Stomach (tissue), 9 donors: Measurements from ENCODE around the gene DCAF5. TPM values are rescaled to one million over a fixed set of nuclear protein-coding genes. Genes with fewer than 3 reads are reported as not detected.

Experiments
- DNase-seq, 2 donors: peaks; one replicate each; pipeline versions ENCODE4 v3.0.0 to v3.0.0-alpha.2; 2013 to 2019
- H3K27ac ChIP-seq, 5 donors: fragments of 200-600 bp in 4 of 5; sonication (generic) in 4 of 5; one replicate each; pipeline ENCODE4 v1.5.1; 2013 to 2019; ENCODE audit warnings: mild to moderate bottlenecking in 1 of 5, moderate library complexity in 1 of 5
- H3K27me3 ChIP-seq, 3 donors: fragments of 200-600 bp; sonication (generic); one replicate each; pipeline ENCODE4 v1.5.1; 2017 to 2019; ENCODE audit warnings: mixed run types in 1 of 3
- H3K36me3 ChIP-seq, 4 donors: fragments of 200-600 bp; sonication (generic); 1 replicate in 3 of 4; 2 replicates in 1 of 4; pipeline ENCODE4 v1.5.1; 2016 to 2019
- H3K4me1 ChIP-seq, 4 donors: fragments of 200-600 bp; sonication (generic); one replicate each; pipeline ENCODE4 v1.5.1; 2016 to 2019
- H3K4me3 ChIP-seq, 4 donors: fragments of 200-600 bp; sonication (generic) in 3 of 4; one replicate each; pipeline ENCODE4 v1.5.1; 2016 to 2019; ENCODE audit warnings: mild to moderate bottlenecking in 1 of 4
- H3K9me3 ChIP-seq, 4 donors: fragments of 200-600 bp; sonication (generic); one replicate each; pipeline ENCODE4 v1.5.1; 2016 to 2019
- CTCF ChIP-seq, 7 experiments: fragments of 450-650 bp in 4 of 7; fragments of 200-600 bp in 3 of 7; sonication (generic) in 3 of 7; IDR thresholded peaks; one replicate each; pipeline ENCODE4 v1.5.1; 2016 to 2019; ENCODE audit warnings: antibody characterized with exemption in 7 of 7, control low read depth in 2 of 7, mild to moderate bottlenecking in 1 of 7
- EP300 ChIP-seq: sonication (generic); formaldehyde crosslinking; IDR thresholded peaks from one replicate; pipeline ENCODE4 v1.6.1; 2017; ENCODE audit warnings: antibody characterized with exemption
- POLR2A ChIP-seq, 4 donors: fragments of 450-650 bp; IDR thresholded peaks; one replicate each; pipeline ENCODE4 v1.6.1; 2016; ENCODE audit warnings: antibody characterized with exemption in 4 of 4, control low read depth in 2 of 4, mild to moderate bottlenecking in 1 of 4, moderate library complexity in 1 of 4
- POLR2AphosphoS5 ChIP-seq, 3 donors: sonication (generic); formaldehyde crosslinking; IDR thresholded peaks; one replicate each; pipeline ENCODE4 v1.6.1; 2016; ENCODE audit warnings: antibody characterized with exemption in 3 of 3
- WGBS, 5 donors: extraction: QIAGEN DNeasy Blood & Tissue Kit in 3 of 5; methylation state at CpG; one replicate each; pipeline versions ENCODE4 v1.1.5 to v1.1.7; 2013 to 2018; 5-methylcytosine and 5-hydroxymethylcytosine counted together
- intact Hi-C: fragments of 100-400 bp; cut with DNase I; formaldehyde crosslinking; loops from one replicate; pipeline ENCODE4 v1.15.1; 2023; ENCODE audit warnings: low total_unique reads
- polyA plus RNA-seq, 3 donors: library from polyadenylated mRNA; stranded (reverse); fragments of 200-250 nt; gene quantifications; one replicate each; pipeline ENCODE4 v1.2.3, GENCODE V29; 2013
- total RNA-seq, 5 donors: library from RNA; depleted of rRNA; stranded (reverse); fragments of >200 nt; gene quantifications; one replicate each; pipeline versions ENCODE4 v1.1.0 to v1.2.3, GENCODE V29; 2014 to 2016
- donor health status: healthy with polysubstance abuse.
- donor health status: Bipolar disorder and iron deficiency.
- donor health status: healthy.

Gene DCAF5
- total and polyA plus RNA-seq, 8 donors: 13.9 to 80.5 (median 26.9) TPM

- peaks cover 16 to 61% (median 32%) of the 10 kb centered on the region in 4 donors for H3K4me1 ChIP-seq
- H3K4me3 ChIP-seq: no peak overlapping the region
- H3K36me3 ChIP-seq: peaks cover 23 to 47% (median 45%) of the 10 kb centered on the region in 4 donors
- H3K27ac ChIP-seq: peak overlapping the region in 2 of 5 donors; percentile 1 to 74
- no peaks in the 10 kb centered on the region for H3K27me3 ChIP-seq
- 70 to 81% (median 73%) methylated on average over 4 of the region's 4 CpGs for WGBS, 5 donors
- H3K9me3 ChIP-seq: no peaks in the 10 kb centered on the region
- DNase-seq: no peak
- TF ChIP-seq CTCF (IDR thresholded peaks at IDR 0.05) (no peak), POLR2A (IDR thresholded peaks at IDR 0.05) (no peak), EP300 (no peak), POLR2AphosphoS5 (IDR thresholded peaks at IDR 0.05) (no peak)
- intact Hi-C loops: no loop called here
Measured at GRCh38 chr14:69052181-69052601, 100.7 kb downstream of the DCAF5 start.

GRCh38 chr14:69050240-69051184 is 102.4 kb downstream of the DCAF5 start:
- Histone ChIP-seq H3K9me3 (no peaks in the 10 kb centered on the region), H3K27ac (peak overlapping the region in 4 of 5 donors; percentile 59 to 74 (median 68)), H3K36me3 (peaks cover 23 to 32% (median 30%) of the 10 kb centered on the region in 4 donors), H3K27me3 (no peaks in the 10 kb centered on the region), H3K4me1 (peaks cover 31 to 73% (median 47%) of the 10 kb centered on the region in 4 donors), H3K4me3 (no peak overlapping the region)
- TF ChIP-seq POLR2AphosphoS5 (IDR thresholded peaks at IDR 0.05) (no peak), CTCF (IDR thresholded peaks at IDR 0.05) (no peak), POLR2A (IDR thresholded peaks at IDR 0.05) (no peak), EP300 (no peak)
- WGBS, 5 donors: 34 to 47% (median 40%) methylated on average over 6 of the region's 6 CpGs
- DNase-seq: no peak
- intact Hi-C loops: no loop called here

- no peak for DNase-seq
- H3K27me3 ChIP-seq: no peaks in the 10 kb centered on the region
- peaks cover 39 to 81% (median 55%) of the 10 kb centered on the region in 4 donors for H3K4me1 ChIP-seq
- intact Hi-C loops: no loop called here
- peak; percentile 30 to 75 (median 62) for TF ChIP-seq POLR2AphosphoS5 (IDR thresholded peaks at IDR 0.05)
- no peak for TF ChIP-seq EP300
- TF ChIP-seq POLR2A (IDR thresholded peaks at IDR 0.05): no peak
- no peak for TF ChIP-seq CTCF (IDR thresholded peaks at IDR 0.05)
- H3K36me3 ChIP-seq: peaks cover 14 to 23% (median 22%) of the 10 kb centered on the region in 4 donors
- H3K9me3 ChIP-seq: no peaks in the 10 kb centered on the region
- H3K27ac ChIP-seq: peak overlapping the region in 4 of 5 donors; percentile 59 to 74 (median 68)
- H3K4me3 ChIP-seq: no peak overlapping the region
- 30 to 40% (median 35%) methylated on average over 2 of the region's 2 CpGs for WGBS, 5 donors
Measured at GRCh38 chr14:69049675-69050074, 103.2 kb downstream of the DCAF5 start.

DNA sequence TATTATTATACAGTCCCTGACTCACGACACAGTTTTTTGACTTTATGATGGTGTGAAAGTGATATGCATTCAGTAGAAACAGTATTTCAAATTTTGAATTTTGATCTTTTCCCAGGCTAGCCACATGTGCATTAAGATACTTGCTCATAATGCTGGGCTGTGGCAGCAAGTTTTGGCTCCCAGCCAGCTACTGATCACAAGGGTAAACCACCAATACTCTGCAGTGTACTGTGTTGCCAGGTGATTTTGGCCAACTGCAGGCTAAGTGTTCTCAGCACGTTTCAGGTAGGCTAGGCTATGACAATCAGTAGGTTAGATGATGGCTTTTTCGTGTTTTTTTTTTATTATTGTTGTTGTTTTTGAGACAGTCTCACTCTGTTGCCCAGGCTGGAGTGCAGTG is 104.5 kb downstream of the DCAF5 start:
- intact Hi-C loops: no loop called here
- peak; percentile 72 to 85 for DNase-seq
- 52 to 65% (median 57%) methylated on average over 3 of the region's 3 CpGs for WGBS, 5 donors
- no peaks in the 10 kb centered on the region for H3K9me3 ChIP-seq
- no peak overlapping the region for H3K4me3 ChIP-seq
- H3K4me1 ChIP-seq: peaks cover 49 to 93% (median 68%) of the 10 kb centered on the region in 4 donors
- peak overlapping the region in 1 of 5 donors; percentile 3 for H3K27ac ChIP-seq
- H3K27me3 ChIP-seq: no peaks in the 10 kb centered on the region
- no peak for TF ChIP-seq POLR2AphosphoS5 (IDR thresholded peaks at IDR 0.05)
- TF ChIP-seq POLR2A (IDR thresholded peaks at IDR 0.05): no peak
- TF ChIP-seq CTCF (IDR thresholded peaks at IDR 0.05): no peak
- no peak for TF ChIP-seq EP300
- H3K36me3 ChIP-seq: peaks cover 2 to 11% (median 10%) of the 10 kb centered on the region in 4 donors
